Endothelial cell (in vitro differentiated cells): ENCODE results near the gene TIGD1. TPM values are rescaled to one million over a fixed set of nuclear protein-coding genes. Genes with fewer than 3 reads are reported as not detected.
A peak's percentile ranks its signal among the peaks of the same experiment; 100 is the strongest.

Source experiments
- DNase-seq: peaks from one replicate; pipeline ENCODE4 v3.0.0; 2021; ENCODE audit warnings: low spot score
- H3K27ac Mint-ChIP-seq: one replicate; pipeline ENCODE4 v1.8.0; 2021; ENCODE audit warnings: mixed read lengths, inconsistent platforms; ENCODE audit not compliant: unreplicated experiment
- H3K27me3 Mint-ChIP-seq: one replicate; pipeline ENCODE4 v1.8.0; 2021; ENCODE audit warnings: mild to moderate bottlenecking, moderate library complexity, mixed read lengths, inconsistent platforms; ENCODE audit not compliant: unreplicated experiment
- H3K36me3 Mint-ChIP-seq: one replicate; pipeline ENCODE4 v1.8.0; 2021; ENCODE audit warnings: mild to moderate bottlenecking, low read depth, mixed read lengths, inconsistent platforms; ENCODE audit not compliant: unreplicated experiment
- H3K4me1 Mint-ChIP-seq: one replicate; pipeline ENCODE4 v1.8.0; 2021; ENCODE audit warnings: mild to moderate bottlenecking, mixed read lengths, inconsistent platforms; ENCODE audit not compliant: unreplicated experiment
- H3K4me3 Mint-ChIP-seq: one replicate; pipeline ENCODE4 v1.8.0; 2021; ENCODE audit warnings: mild to moderate bottlenecking, mixed read lengths, inconsistent platforms; ENCODE audit not compliant: unreplicated experiment
- H3K9me3 Mint-ChIP-seq: one replicate; pipeline ENCODE4 v1.8.0; 2021; ENCODE audit warnings: mixed read lengths, inconsistent platforms; ENCODE audit not compliant: unreplicated experiment
- total RNA-seq: library from RNA; stranded (reverse); fragmentation: NEBNext Ultra II Directional; extraction: Animal tissue kit (Norgen Biotek cat#: 25700); gene quantifications from one replicate; pipeline ENCODE4 v1.2.1, GENCODE V29; 2021; ENCODE audit not compliant: unreplicated experiment
- TF ChIP-seq, protein P1 (sequence below): fragments of 200-600 bp; sonication (generic); IDR thresholded peaks from one replicate; pipeline ENCODE4 v1.5.0; 2021; ENCODE audit warnings: antibody characterized with exemption; ENCODE audit not compliant: unreplicated experiment

TIGD1 gene
- total RNA-seq, 1 donor from 2014 or later: 3.7 TPM

DNA sequence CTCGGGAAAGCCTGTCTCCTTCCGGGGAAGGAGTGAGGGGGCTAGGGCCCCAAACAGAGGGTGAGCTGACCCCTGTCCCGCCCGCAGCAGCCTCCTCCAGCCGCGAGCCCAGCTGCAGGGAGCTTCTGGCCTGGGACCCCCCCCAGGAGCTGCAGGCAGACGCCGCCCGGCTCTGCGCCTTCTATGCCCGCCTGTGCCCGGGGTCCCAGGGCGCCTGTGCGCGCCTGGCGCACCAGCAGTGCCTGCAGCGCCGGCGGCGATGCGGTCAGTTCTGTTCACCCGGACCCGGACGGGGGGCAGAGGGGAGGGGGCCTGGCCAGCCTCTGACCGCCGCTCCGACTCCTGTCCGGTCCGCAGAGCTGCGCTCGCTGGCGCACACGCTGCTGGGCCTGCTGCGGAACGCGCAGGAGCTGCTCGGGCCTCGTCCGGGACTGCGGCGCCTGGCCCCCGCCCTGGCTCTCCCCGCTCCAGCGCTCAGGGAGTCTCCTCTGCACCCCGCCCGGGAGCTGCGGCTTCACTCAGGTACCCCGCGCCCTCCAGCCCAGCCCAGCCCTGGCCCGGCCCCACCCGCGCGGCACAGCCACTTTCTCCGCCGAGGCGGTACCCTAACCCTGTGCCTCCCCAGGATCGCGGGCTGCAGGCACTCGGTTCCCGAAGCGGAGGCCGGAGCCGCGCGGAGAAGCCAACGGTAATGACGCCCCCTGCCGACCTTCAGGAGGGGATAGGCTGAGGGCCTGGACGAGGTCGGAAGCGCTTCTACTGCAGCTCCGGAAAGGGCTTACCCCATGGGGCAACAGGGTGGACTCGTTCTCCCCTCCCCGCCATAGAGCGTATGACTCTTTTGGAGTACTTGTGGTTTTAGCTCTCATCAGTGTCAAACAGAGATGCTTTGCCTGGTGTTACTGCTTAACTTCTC lies 26.4 kb downstream of the TIGD1 start:
- TF ChIP-seq, protein P1, sequence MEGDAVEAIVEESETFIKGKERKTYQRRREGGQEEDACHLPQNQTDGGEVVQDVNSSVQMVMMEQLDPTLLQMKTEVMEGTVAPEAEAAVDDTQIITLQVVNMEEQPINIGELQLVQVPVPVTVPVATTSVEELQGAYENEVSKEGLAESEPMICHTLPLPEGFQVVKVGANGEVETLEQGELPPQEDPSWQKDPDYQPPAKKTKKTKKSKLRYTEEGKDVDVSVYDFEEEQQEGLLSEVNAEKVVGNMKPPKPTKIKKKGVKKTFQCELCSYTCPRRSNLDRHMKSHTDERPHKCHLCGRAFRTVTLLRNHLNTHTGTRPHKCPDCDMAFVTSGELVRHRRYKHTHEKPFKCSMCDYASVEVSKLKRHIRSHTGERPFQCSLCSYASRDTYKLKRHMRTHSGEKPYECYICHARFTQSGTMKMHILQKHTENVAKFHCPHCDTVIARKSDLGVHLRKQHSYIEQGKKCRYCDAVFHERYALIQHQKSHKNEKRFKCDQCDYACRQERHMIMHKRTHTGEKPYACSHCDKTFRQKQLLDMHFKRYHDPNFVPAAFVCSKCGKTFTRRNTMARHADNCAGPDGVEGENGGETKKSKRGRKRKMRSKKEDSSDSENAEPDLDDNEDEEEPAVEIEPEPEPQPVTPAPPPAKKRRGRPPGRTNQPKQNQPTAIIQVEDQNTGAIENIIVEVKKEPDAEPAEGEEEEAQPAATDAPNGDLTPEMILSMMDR: peak; percentile 27
- Mint-ChIP-seq H3K4me3 (no peak overlapping the region), H3K4me1 (peaks cover 2% of the 10 kb centered on the region), H3K27ac (no peak overlapping the region), H3K27me3 (peaks cover 9% of the 10 kb centered on the region), H3K9me3 (no peaks in the 10 kb centered on the region), H3K36me3 (no peaks in the 10 kb centered on the region)
- DNase-seq: peak; percentile 69

DNA sequence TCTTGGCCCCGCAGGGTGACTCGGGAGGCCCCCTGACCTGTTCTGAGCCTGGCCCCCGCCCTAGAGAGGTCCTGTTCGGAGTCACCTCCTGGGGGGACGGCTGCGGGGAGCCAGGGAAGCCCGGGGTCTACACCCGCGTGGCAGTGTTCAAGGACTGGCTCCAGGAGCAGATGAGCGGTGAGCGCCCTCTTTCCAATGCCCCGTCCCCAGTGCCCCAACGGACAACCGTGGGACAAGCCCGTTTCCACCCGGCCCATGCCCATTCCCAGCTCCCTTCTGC lies 27.0 kb downstream of the TIGD1 start:
- H3K9me3 Mint-ChIP-seq: no peaks in the 10 kb centered on the region
- DNase-seq: no peak
- no peak overlapping the region for H3K27ac Mint-ChIP-seq
- H3K4me3 Mint-ChIP-seq: no peak overlapping the region
- peaks cover 2% of the 10 kb centered on the region for H3K4me1 Mint-ChIP-seq
- no peaks in the 10 kb centered on the region for H3K36me3 Mint-ChIP-seq
- H3K27me3 Mint-ChIP-seq: peaks cover 7% of the 10 kb centered on the region
- TF ChIP-seq, protein P1: no peak

DNA sequence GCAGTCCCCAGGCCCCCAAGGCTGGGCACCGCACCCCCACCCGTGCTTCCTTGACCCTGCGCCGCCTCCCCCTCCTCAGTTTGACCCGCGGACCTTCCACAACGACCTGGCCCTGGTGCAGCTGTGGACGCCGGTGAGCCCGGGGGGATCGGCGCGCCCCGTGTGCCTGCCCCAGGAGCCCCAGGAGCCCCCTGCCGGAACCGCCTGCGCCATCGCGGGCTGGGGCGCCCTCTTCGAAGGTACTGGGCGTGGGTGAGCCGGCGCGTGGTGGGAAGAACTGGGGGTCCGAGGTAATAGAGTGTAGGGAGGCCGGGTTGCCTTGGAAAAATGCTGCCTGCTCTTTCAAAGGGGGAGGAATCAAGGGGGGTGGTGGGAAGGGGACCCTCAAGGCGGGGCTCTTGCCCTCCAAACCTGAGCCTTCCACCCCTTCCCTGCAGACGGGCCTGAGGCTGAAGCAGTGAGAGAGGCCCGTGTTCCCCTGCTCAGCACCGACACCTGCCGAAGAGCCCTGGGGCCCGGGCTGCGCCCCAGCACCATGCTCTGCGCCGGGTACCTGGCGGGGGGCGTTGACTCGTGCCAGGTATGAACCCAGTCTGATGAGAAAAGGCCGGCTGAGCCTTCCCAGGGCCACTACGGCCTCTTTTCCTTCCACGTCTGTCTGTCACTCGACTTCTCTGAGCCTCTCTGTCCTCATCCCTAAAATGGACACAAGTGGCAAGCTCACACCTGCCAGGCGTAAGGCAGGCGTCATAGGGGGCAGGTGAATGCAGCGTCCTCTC lies 27.5 kb downstream of the TIGD1 start:
- Mint-ChIP-seq H3K36me3 (no peaks in the 10 kb centered on the region), H3K9me3 (no peaks in the 10 kb centered on the region), H3K4me1 (peaks cover 2% of the 10 kb centered on the region), H3K4me3 (no peak overlapping the region), H3K27me3 (peaks cover 5% of the 10 kb centered on the region), H3K27ac (no peak overlapping the region)
- no peak for DNase-seq
- TF ChIP-seq, protein P1: no peak

GRCh38 chr2:232521959-232522622 lies 28.3 kb downstream of the TIGD1 start:
- Mint-ChIP-seq H3K27me3 (peaks cover 6% of the 10 kb centered on the region), H3K4me1 (peaks cover 2% of the 10 kb centered on the region)
- peak; percentile 75 for DNase-seq

More at GRCh38 chr2:232521959-232522622, 28.3 kb downstream of the TIGD1 start:
- Mint-ChIP-seq H3K27ac (no peak overlapping the region), H3K9me3 (no peaks in the 10 kb centered on the region), H3K4me3 (no peak overlapping the region), H3K36me3 (no peaks in the 10 kb centered on the region)
- TF ChIP-seq, protein P1: peak; percentile 97
